Measurements from ENCODE around the gene GPHA2.

DNA sequence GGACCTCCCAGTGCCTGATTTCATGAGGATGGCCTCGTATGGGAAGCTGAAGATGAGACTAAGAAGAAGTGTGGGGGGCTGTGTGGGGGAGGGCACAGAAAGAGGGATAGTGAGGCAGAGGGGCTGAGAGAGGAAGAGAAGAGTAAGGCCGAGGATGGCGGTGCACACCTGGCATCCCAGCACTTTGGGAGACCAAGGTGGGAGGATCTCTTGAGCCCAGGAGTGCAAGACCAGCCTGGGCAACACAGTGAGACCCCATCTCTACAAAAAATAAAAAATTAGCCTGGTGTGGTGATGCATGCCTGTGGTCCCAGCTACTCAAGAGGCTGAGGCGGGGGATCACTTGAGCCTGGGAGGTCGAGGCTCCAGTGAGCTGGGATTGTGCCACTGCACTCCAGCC is 43.8 kb downstream of the GPHA2 start:
- no peak for TF ChIP-seq CTCF (IDR thresholded peaks at IDR 0.05; ENCODE audit: insufficient read depth, low read length, poor library complexity, severe bottlenecking)
- no peak for TF ChIP-seq EZH2phosphoT487 (conservative IDR thresholded peaks at IDR 0.05; ENCODE audit: low read length)

All from SU-DHL-6 (cell line).